Fibroblast of lung (primary cell): ENCODE measurements around the gene ZNF223.

Experiments used
- CTCF ChIP-seq, 2 donors: IDR thresholded peaks in 1 of 2; conservative IDR thresholded peaks in 1 of 2; 1 replicate in 1 of 2; 2 replicates in 1 of 2; pipeline ENCODE4 v1.5.1; 2011 to 2012; ENCODE audit warnings: low read length in 2 of 2, control low read depth in 1 of 2, inconsistent platforms in 1 of 2, low read depth in 1 of 2, mild to moderate bottlenecking in 1 of 2
- EZH2 ChIP-seq: IDR thresholded peaks from 2 replicates; pipeline ENCODE4 v1.5.1; 2012; ENCODE audit warnings: low read length, control low read depth, mild to moderate bottlenecking; ENCODE audit errors: missing control alignments

GRCh38 chr19:44026622-44027021, 25.2 kb upstream of the ZNF223 start:
- no peak for TF ChIP-seq CTCF (conservative IDR thresholded peaks at IDR 0.05 in 1 of 2, IDR thresholded peaks at IDR 0.05 in 1 of 2; ENCODE audit: low read depth in 1 of 2, low read length in 2 of 2)
- TF ChIP-seq EZH2: no peak
